ENCODE measurements around the gene CXCL9.

- TF ChIP-seq, protein P1, sequence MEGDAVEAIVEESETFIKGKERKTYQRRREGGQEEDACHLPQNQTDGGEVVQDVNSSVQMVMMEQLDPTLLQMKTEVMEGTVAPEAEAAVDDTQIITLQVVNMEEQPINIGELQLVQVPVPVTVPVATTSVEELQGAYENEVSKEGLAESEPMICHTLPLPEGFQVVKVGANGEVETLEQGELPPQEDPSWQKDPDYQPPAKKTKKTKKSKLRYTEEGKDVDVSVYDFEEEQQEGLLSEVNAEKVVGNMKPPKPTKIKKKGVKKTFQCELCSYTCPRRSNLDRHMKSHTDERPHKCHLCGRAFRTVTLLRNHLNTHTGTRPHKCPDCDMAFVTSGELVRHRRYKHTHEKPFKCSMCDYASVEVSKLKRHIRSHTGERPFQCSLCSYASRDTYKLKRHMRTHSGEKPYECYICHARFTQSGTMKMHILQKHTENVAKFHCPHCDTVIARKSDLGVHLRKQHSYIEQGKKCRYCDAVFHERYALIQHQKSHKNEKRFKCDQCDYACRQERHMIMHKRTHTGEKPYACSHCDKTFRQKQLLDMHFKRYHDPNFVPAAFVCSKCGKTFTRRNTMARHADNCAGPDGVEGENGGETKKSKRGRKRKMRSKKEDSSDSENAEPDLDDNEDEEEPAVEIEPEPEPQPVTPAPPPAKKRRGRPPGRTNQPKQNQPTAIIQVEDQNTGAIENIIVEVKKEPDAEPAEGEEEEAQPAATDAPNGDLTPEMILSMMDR (IDR thresholded peaks at IDR 0.05): no peak
- TF ChIP-seq POLR2A (IDR thresholded peaks at IDR 0.05) (no peak), POLR2AphosphoS5 (IDR thresholded peaks at IDR 0.05) (no peak), EP300 (IDR thresholded peaks at IDR 0.05) (no peak)
These were observed 48.1 kb upstream of the CXCL9 start for GRCh38 chr4:76055421-76055820.
